ENCODE measurements around the gene TTC38. TPM values are rescaled to one million over a fixed set of nuclear protein-coding genes. Genes with fewer than 3 reads are reported as not detected.

TTC38 gene
- polyA plus RNA-seq, 1 donor from 2014 or later: 1.4 TPM

DNA sequence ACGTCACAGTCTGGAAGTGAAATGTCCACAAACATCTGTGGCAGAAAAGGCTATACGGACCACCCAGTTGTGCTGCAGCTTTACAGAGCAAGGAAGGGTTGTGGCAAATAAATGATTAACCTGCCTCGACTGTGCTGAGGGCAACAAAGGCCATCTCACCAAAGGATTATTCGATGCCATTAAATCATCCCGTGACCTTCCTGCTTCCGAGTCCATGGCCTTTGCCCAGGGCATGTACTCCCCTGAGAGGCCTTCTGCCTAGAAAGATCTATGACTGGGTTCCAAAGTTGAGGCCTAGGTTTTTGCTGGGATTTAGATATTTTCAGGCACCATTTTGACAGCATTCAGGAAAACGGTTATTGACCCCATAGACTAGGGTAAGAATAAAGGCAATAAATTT, 26.9 kb upstream of the TTC38 start:
- Histone ChIP-seq H2AFZ (ENCODE audit: low read depth, low read length) (no peak overlapping the region), H3F3A (ENCODE audit: insufficient read depth, low read length, poor library complexity, severe bottlenecking) (no peaks in the 10 kb centered on the region), H3K36me3 (ENCODE audit: insufficient read depth, low read length) (no peaks in the 10 kb centered on the region), H3K9me3 (ENCODE audit: low read length) (no peaks in the 10 kb centered on the region), H4K20me1 (ENCODE audit: insufficient read depth) (no peaks in the 10 kb centered on the region), H3K9ac (ENCODE audit: low read length) (no peak overlapping the region), H3K79me2 (replicated peaks; ENCODE audit: insufficient read depth, low read length) (no peaks in the 10 kb centered on the region), H3K9me2 (ENCODE audit: insufficient read depth, low read length) (no peaks in the 10 kb centered on the region), H3K4me2 (ENCODE audit: low read length) (no peak overlapping the region), H3K27me3 (ENCODE audit: insufficient read depth, low read depth, low read length) (no peaks in the 10 kb centered on the region), H3K4me3 (ENCODE audit: low read length) (no peak overlapping the region), H3K27ac (ENCODE audit: low read length) (no peak overlapping the region)
- TF ChIP-seq, protein P1, sequence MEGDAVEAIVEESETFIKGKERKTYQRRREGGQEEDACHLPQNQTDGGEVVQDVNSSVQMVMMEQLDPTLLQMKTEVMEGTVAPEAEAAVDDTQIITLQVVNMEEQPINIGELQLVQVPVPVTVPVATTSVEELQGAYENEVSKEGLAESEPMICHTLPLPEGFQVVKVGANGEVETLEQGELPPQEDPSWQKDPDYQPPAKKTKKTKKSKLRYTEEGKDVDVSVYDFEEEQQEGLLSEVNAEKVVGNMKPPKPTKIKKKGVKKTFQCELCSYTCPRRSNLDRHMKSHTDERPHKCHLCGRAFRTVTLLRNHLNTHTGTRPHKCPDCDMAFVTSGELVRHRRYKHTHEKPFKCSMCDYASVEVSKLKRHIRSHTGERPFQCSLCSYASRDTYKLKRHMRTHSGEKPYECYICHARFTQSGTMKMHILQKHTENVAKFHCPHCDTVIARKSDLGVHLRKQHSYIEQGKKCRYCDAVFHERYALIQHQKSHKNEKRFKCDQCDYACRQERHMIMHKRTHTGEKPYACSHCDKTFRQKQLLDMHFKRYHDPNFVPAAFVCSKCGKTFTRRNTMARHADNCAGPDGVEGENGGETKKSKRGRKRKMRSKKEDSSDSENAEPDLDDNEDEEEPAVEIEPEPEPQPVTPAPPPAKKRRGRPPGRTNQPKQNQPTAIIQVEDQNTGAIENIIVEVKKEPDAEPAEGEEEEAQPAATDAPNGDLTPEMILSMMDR (IDR thresholded peaks at IDR 0.05; ENCODE audit: poor library complexity, severe bottlenecking): no peak
- TF ChIP-seq MXI1 (conservative IDR thresholded peaks at IDR 0.05; ENCODE audit: poor library complexity, severe bottlenecking): no peak
- TF ChIP-seq POLR2AphosphoS5 (IDR thresholded peaks at IDR 0.05): no peak
- no peak for TF ChIP-seq SMC3 (conservative IDR thresholded peaks at IDR 0.05; ENCODE audit: poor library complexity)
- TF ChIP-seq, protein P2, sequence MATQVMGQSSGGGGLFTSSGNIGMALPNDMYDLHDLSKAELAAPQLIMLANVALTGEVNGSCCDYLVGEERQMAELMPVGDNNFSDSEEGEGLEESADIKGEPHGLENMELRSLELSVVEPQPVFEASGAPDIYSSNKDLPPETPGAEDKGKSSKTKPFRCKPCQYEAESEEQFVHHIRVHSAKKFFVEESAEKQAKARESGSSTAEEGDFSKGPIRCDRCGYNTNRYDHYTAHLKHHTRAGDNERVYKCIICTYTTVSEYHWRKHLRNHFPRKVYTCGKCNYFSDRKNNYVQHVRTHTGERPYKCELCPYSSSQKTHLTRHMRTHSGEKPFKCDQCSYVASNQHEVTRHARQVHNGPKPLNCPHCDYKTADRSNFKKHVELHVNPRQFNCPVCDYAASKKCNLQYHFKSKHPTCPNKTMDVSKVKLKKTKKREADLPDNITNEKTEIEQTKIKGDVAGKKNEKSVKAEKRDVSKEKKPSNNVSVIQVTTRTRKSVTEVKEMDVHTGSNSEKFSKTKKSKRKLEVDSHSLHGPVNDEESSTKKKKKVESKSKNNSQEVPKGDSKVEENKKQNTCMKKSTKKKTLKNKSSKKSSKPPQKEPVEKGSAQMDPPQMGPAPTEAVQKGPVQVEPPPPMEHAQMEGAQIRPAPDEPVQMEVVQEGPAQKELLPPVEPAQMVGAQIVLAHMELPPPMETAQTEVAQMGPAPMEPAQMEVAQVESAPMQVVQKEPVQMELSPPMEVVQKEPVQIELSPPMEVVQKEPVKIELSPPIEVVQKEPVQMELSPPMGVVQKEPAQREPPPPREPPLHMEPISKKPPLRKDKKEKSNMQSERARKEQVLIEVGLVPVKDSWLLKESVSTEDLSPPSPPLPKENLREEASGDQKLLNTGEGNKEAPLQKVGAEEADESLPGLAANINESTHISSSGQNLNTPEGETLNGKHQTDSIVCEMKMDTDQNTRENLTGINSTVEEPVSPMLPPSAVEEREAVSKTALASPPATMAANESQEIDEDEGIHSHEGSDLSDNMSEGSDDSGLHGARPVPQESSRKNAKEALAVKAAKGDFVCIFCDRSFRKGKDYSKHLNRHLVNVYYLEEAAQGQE (IDR thresholded peaks at IDR 0.05; ENCODE audit: borderline replicate concordance): no peak
- no peak for TF ChIP-seq EZH2 (IDR thresholded peaks at IDR 0.05; ENCODE audit: borderline replicate concordance, insufficient read depth, low read length, poor library complexity, severe bottlenecking)
- TF ChIP-seq TAF1 (IDR thresholded peaks at IDR 0.05; ENCODE audit: low read depth): no peak
- no peak for TF ChIP-seq RAD21 (conservative IDR thresholded peaks at IDR 0.05)
- no peak for TF ChIP-seq EP300 (conservative IDR thresholded peaks at IDR 0.05; ENCODE audit: poor library complexity, severe bottlenecking)

DNA sequence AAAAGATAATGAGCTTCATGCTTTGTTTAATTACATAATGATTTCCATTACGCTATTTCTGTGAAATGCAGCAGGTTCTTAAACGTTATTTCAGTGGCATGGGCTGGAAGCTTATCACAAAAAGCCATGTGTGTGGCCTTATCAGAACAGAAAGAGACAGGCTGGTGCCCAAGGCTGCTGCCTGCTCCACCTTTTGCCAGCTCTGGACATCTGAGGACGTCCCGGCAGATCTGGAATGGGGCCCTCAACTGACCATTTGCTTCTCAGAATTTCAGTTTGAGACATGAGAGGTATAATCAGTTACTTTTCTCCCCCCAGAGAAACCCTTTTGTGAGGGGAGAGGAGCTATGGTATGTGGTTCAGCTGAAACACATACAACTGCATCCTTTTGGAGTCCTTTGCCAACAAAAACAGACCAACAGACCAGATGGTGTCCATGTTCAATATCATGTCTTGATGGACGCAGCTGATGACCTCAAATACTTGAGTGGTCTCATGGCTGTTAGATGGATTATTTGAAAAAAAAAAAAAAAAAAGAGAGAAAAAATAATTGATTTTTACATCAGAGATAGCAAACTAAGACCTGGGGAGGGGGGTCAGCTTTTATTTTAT, 26.3 kb upstream of the TTC38 start:
- Histone ChIP-seq H3K79me2 (replicated peaks; ENCODE audit: insufficient read depth, low read length) (no peaks in the 10 kb centered on the region), H3K27ac (ENCODE audit: low read length) (no peak overlapping the region), H3K36me3 (ENCODE audit: insufficient read depth, low read length) (no peaks in the 10 kb centered on the region)

More for the DNA sequence above, 26.3 kb upstream of the TTC38 start:
- H3K9me2 ChIP-seq (ENCODE audit: insufficient read depth, low read length): no peaks in the 10 kb centered on the region
- no peak overlapping the region for H3K4me2 ChIP-seq (ENCODE audit: low read length)
- H3K4me3 ChIP-seq (ENCODE audit: low read length): no peak overlapping the region
- no peak overlapping the region for H3K9ac ChIP-seq (ENCODE audit: low read length)
- no peaks in the 10 kb centered on the region for H3F3A ChIP-seq (ENCODE audit: insufficient read depth, low read length, poor library complexity, severe bottlenecking)
- H3K27me3 ChIP-seq (ENCODE audit: insufficient read depth, low read depth, low read length): no peaks in the 10 kb centered on the region
- no peaks in the 10 kb centered on the region for H3K9me3 ChIP-seq (ENCODE audit: low read length)
- TF ChIP-seq MXI1 (conservative IDR thresholded peaks at IDR 0.05; ENCODE audit: poor library complexity, severe bottlenecking) (no peak), POLR2AphosphoS5 (IDR thresholded peaks at IDR 0.05) (no peak), EP300 (conservative IDR thresholded peaks at IDR 0.05; ENCODE audit: poor library complexity, severe bottlenecking) (no peak), RAD21 (conservative IDR thresholded peaks at IDR 0.05) (no peak), SMC3 (conservative IDR thresholded peaks at IDR 0.05; ENCODE audit: poor library complexity) (no peak), TAF1 (IDR thresholded peaks at IDR 0.05; ENCODE audit: low read depth) (no peak), EZH2 (IDR thresholded peaks at IDR 0.05; ENCODE audit: borderline replicate concordance, insufficient read depth, low read length, poor library complexity, severe bottlenecking) (no peak)
- TF ChIP-seq, protein P2 (IDR thresholded peaks at IDR 0.05; ENCODE audit: borderline replicate concordance): no peak
- TF ChIP-seq, protein P1 (IDR thresholded peaks at IDR 0.05; ENCODE audit: poor library complexity, severe bottlenecking): no peak
- no peaks in the 10 kb centered on the region for H4K20me1 ChIP-seq (ENCODE audit: insufficient read depth)
- H2AFZ ChIP-seq (ENCODE audit: low read depth, low read length): no peak overlapping the region

Measured in neural cell (in vitro differentiated cells).